ENCODE measurements around the gene USP33. TPM values are rescaled to one million over a fixed set of nuclear protein-coding genes. Genes with fewer than 3 reads are reported as not detected.

USP33 gene
- total RNA-seq, 3 donors from 2014 or later: 57.1 to 65.0 (median 60.6) TPM

GRCh38 chr1:77673030-77673429, 86.6 kb downstream of the USP33 start:
- no peaks in the 10 kb centered on the region for H3K9me3 ChIP-seq
- H3K4me3 ChIP-seq: no peak overlapping the region
- H3K36me3 ChIP-seq (ENCODE audit: low read depth): no peaks in the 10 kb centered on the region
- TF ChIP-seq CTCF (IDR thresholded peaks at IDR 0.05): no peak
- DNase-seq: no peak
- H3K4me1 ChIP-seq (ENCODE audit: low read depth): no peaks in the 10 kb centered on the region
- intact Hi-C loops (cut with DNase I, micrococcal nuclease): no loop called here
- no peak for ATAC-seq

- H3K4me3 ChIP-seq: no peak overlapping the region
- H3K36me3 ChIP-seq (ENCODE audit: low read depth): no peaks in the 10 kb centered on the region
- peaks cover 3% of the 10 kb centered on the region for H3K4me1 ChIP-seq (ENCODE audit: low read depth)
- DNase-seq (no peak), ATAC-seq (no peak)
- intact Hi-C loops (cut with DNase I, micrococcal nuclease): no loop called here
- TF ChIP-seq CTCF (IDR thresholded peaks at IDR 0.05): no peak
- no peaks in the 10 kb centered on the region for H3K9me3 ChIP-seq
Observed at GRCh38 chr1:77672374-77672773, 87.3 kb downstream of the USP33 start.

GRCh38 chr1:77671836-77672235, 87.8 kb downstream of the USP33 start:
- intact Hi-C loops (cut with DNase I, micrococcal nuclease): no loop called here
- no peaks in the 10 kb centered on the region for H3K9me3 ChIP-seq
- H3K36me3 ChIP-seq (ENCODE audit: low read depth): no peaks in the 10 kb centered on the region
- no peak for TF ChIP-seq CTCF (IDR thresholded peaks at IDR 0.05)
- ATAC-seq (no peak), DNase-seq (no peak)
- H3K4me1 ChIP-seq (ENCODE audit: low read depth): peaks cover 8% of the 10 kb centered on the region
- H3K4me3 ChIP-seq: no peak overlapping the region

- H3K9me3 ChIP-seq: no peaks in the 10 kb centered on the region
- H3K4me1 ChIP-seq (ENCODE audit: low read depth): peaks cover 8% of the 10 kb centered on the region
- H3K36me3 ChIP-seq (ENCODE audit: low read depth): no peaks in the 10 kb centered on the region
- H3K4me3 ChIP-seq: no peak overlapping the region
- intact Hi-C loops (cut with DNase I, micrococcal nuclease): no loop called here
- no peak for DNase-seq
- ATAC-seq: no peak
- TF ChIP-seq CTCF (IDR thresholded peaks at IDR 0.05): no peak
Observed at GRCh38 chr1:77670330-77670729, 89.3 kb downstream of the USP33 start.

- Histone ChIP-seq H3K9me3 (no peaks in the 10 kb centered on the region), H3K4me1 (ENCODE audit: low read depth) (peaks cover 8% of the 10 kb centered on the region), H3K4me3 (no peak overlapping the region), H3K36me3 (ENCODE audit: low read depth) (no peaks in the 10 kb centered on the region)
- ATAC-seq (no peak), DNase-seq (no peak)
- no peak for TF ChIP-seq CTCF (IDR thresholded peaks at IDR 0.05)
- intact Hi-C loops (cut with DNase I, micrococcal nuclease): no loop called here
Observed at GRCh38 chr1:77668924-77669449, 90.7 kb downstream of the USP33 start.

- Histone ChIP-seq H3K9me3 (no peaks in the 10 kb centered on the region), H3K36me3 (ENCODE audit: low read depth) (no peaks in the 10 kb centered on the region), H3K4me3 (no peak overlapping the region), H3K4me1 (ENCODE audit: low read depth) (peaks cover 8% of the 10 kb centered on the region)
- DNase-seq (no peak), ATAC-seq (no peak)
- no peak for TF ChIP-seq CTCF (IDR thresholded peaks at IDR 0.05)
- intact Hi-C loops (cut with DNase I, micrococcal nuclease): no loop called here
Observed at GRCh38 chr1:77664939-77665516, 94.6 kb downstream of the USP33 start.
